WTC11 (cell line): Measurements from ENCODE around the gene FALEC. TPM values are rescaled to one million over a fixed set of nuclear protein-coding genes. Genes with fewer than 3 reads are reported as not detected.

Experiments
- ATAC-seq: fragments of 200-7000 bp; cut with Tn5 transposase; 2 replicates; pipeline ENCODE4 v1.10.0; 2021; ENCODE audit warnings: mild to moderate bottlenecking, moderate library complexity
- CTCF ChIA-PET: fragments of 300-600 bp; sonication (Branson Sonifier 250); formaldehyde crosslinking; loops from one replicate; lab custom pipeline; 2021; ENCODE audit warnings: antibody characterized with exemption; lab: Charles Lee
- POLR2A ChIA-PET: fragments of 350-600 bp; sonication (Branson Sonifier 250); formaldehyde crosslinking; loops from one replicate; lab custom pipeline; 2021; ENCODE audit warnings: antibody characterized with exemption; lab: Charles Lee
- DNase-seq: peaks from one replicate; pipeline ENCODE4 v3.0.0; 2021; ENCODE audit warnings: low spot score
- H3K27ac Mint-ChIP-seq: 2 replicates; pipeline ENCODE4 v1.8.0; 2021; ENCODE audit warnings: mixed read lengths
- H3K27me3 Mint-ChIP-seq: 2 replicates; pipeline ENCODE4 v1.8.0; 2021; ENCODE audit warnings: low read depth, mild to moderate bottlenecking, moderate library complexity, mixed read lengths
- H3K36me3 Mint-ChIP-seq: 2 replicates; pipeline ENCODE4 v1.8.0; 2021; ENCODE audit warnings: mixed read lengths
- H3K4me1 Mint-ChIP-seq: 2 replicates; pipeline ENCODE4 v1.8.0; 2022; ENCODE audit warnings: mixed read lengths
- H3K4me3 Mint-ChIP-seq: 2 replicates; pipeline ENCODE4 v1.8.0; 2021; ENCODE audit warnings: mild to moderate bottlenecking, moderate library complexity, mixed read lengths
- H3K9me3 Mint-ChIP-seq: 2 replicates; pipeline ENCODE4 v1.8.0; 2021; ENCODE audit warnings: mixed read lengths
- CREM ChIP-seq: sonication (generic); formaldehyde crosslinking; IDR thresholded peaks from 2 replicates; pipeline ENCODE4 v1.8.1; 2022; ENCODE audit warnings: mild to moderate bottlenecking, missing genetic modification reagents, moderate library complexity
- ETV6 ChIP-seq: sonication (generic); formaldehyde crosslinking; IDR thresholded peaks from 2 replicates; pipeline ENCODE4 v1.8.1; 2022; ENCODE audit warnings: mild to moderate bottlenecking, missing genetic modification reagents
- GRHL2 ChIP-seq: fragments of 250-450 bp; sonication (Bioruptor Pico); IDR thresholded peaks from 2 replicates; pipeline ENCODE4 v1.8.0; 2022; ENCODE audit warnings: mild to moderate bottlenecking, moderate library complexity; ENCODE audit not compliant: insufficient replicate concordance, severe bottlenecking
- JUN ChIP-seq: sonication (generic); formaldehyde crosslinking; IDR thresholded peaks from 2 replicates; pipeline ENCODE4 v1.8.0; 2023; ENCODE audit warnings: mild to moderate bottlenecking, missing genetic modification reagents
- NFATC4 ChIP-seq: fragments of 250-450 bp; sonication (Bioruptor Pico); IDR thresholded peaks from 2 replicates; pipeline ENCODE4 v1.9.0; 2021; ENCODE audit warnings: mild to moderate bottlenecking
- RELA ChIP-seq: sonication (generic); formaldehyde crosslinking; IDR thresholded peaks from 2 replicates; pipeline ENCODE4 v1.8.1; 2022; ENCODE audit warnings: missing genetic modification reagents, mild to moderate bottlenecking, borderline replicate concordance
- ZNF219 ChIP-seq: sonication (generic); formaldehyde crosslinking; IDR thresholded peaks from 2 replicates; pipeline ENCODE4 v1.8.0; 2023; ENCODE audit warnings: missing genetic modification reagents, mild to moderate bottlenecking, borderline replicate concordance
- ZNF232 ChIP-seq: sonication (generic); formaldehyde crosslinking; IDR thresholded peaks from 2 replicates; pipeline ENCODE4 v1.8.0; 2022; ENCODE audit warnings: mild to moderate bottlenecking, missing genetic modification reagents
- ZNF263 ChIP-seq: sonication (generic); formaldehyde crosslinking; IDR thresholded peaks from 2 replicates; pipeline ENCODE4 v1.8.1; 2022; ENCODE audit warnings: low read depth, mild to moderate bottlenecking, moderate library complexity, missing genetic modification reagents
- ZNF396 ChIP-seq: fragments of 250-450 bp; sonication (Bioruptor Pico); IDR thresholded peaks from 2 replicates; pipeline ENCODE4 v1.8.0; 2021; ENCODE audit warnings: mild to moderate bottlenecking, moderate library complexity, borderline replicate concordance
- total RNA-seq: library from RNA; stranded (reverse); gene quantifications from 3 replicates; pipeline ENCODE4 v1.2.3, GENCODE V29; 2021
- TF ChIP-seq, protein P1 (sequence below): sonication (generic); formaldehyde crosslinking; IDR thresholded peaks from 2 replicates; pipeline ENCODE4 v1.8.1; 2023; ENCODE audit warnings: mild to moderate bottlenecking, missing genetic modification reagents, moderate library complexity
- TF ChIP-seq, protein P2 (sequence below): sonication (generic); formaldehyde crosslinking; IDR thresholded peaks from 2 replicates; pipeline ENCODE4 v1.8.1; 2022; ENCODE audit warnings: low read depth, mild to moderate bottlenecking, moderate library complexity, missing genetic modification reagents, borderline replicate concordance
- TF ChIP-seq, protein P3 (sequence below): fragments of 250-450 bp; sonication (Bioruptor Pico); IDR thresholded peaks from 2 replicates; pipeline ENCODE4 v1.9.0; 2021; ENCODE audit warnings: mild to moderate bottlenecking, borderline replicate concordance
- TF ChIP-seq, protein P4 (sequence below): sonication (generic); formaldehyde crosslinking; IDR thresholded peaks from 2 replicates; pipeline ENCODE4 v1.8.0; 2022; ENCODE audit warnings: mild to moderate bottlenecking, missing genetic modification reagents
- TF ChIP-seq, protein P5 (sequence below): fragments of 250-450 bp; sonication (Bioruptor Pico); IDR thresholded peaks from 2 replicates; pipeline ENCODE4 v1.9.0; 2021; ENCODE audit warnings: mild to moderate bottlenecking
- TF ChIP-seq, protein P6 (sequence below): sonication (generic); formaldehyde crosslinking; IDR thresholded peaks from 2 replicates; pipeline ENCODE4 v1.8.1; 2022; ENCODE audit warnings: mild to moderate bottlenecking, missing genetic modification reagents, moderate library complexity, borderline replicate concordance
- TF ChIP-seq, protein P7 (sequence below): fragments of 250-450 bp; sonication (Bioruptor Pico); IDR thresholded peaks from 2 replicates; pipeline ENCODE4 v1.9.0; 2021; ENCODE audit warnings: moderate library complexity, mild to moderate bottlenecking, inconsistent platforms, borderline replicate concordance

FALEC gene
- total RNA-seq, 1 experiment from 2014 or later, result 1.2 TPM

DNA sequence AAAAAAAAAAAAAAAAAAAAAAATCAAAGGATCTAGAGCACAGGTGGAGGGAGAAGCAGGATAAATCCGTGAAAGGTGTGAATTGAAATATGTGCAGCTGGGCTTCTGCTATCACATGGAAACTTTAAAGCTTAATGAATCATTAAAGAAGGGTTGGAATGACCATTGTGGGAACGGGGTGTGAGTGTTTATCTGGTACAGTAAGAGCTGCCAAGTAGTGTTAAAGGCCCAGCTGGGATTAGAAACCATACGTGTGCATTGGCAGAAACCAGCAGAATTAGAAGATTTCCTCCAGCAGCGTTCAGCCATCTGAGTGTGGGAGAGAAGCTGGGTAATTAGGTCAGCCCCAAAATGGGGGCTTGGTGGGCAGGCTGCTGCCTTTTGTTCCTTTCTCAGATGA is 13.5 kb downstream of the FALEC start:
- no peak overlapping the region for H3K4me3 Mint-ChIP-seq
- TF ChIP-seq ZNF263 (CRISPR knock-in tag) (no peak), ETV6 (CRISPR knock-in tag) (no peak), NFATC4 (CRISPR knock-in tag) (no peak), CREM (CRISPR knock-in tag) (no peak), GRHL2 (CRISPR knock-in tag) (no peak), ZNF396 (CRISPR knock-in tag) (no peak), ZNF232 (CRISPR knock-in tag) (no peak), RELA (CRISPR knock-in tag) (no peak)
- TF ChIP-seq, protein P1, sequence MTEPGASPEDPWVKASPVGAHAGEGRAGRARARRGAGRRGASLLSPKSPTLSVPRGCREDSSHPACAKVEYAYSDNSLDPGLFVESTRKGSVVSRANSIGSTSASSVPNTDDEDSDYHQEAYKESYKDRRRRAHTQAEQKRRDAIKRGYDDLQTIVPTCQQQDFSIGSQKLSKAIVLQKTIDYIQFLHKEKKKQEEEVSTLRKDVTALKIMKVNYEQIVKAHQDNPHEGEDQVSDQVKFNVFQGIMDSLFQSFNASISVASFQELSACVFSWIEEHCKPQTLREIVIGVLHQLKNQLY, result no peak
- TF ChIP-seq, protein P2, sequence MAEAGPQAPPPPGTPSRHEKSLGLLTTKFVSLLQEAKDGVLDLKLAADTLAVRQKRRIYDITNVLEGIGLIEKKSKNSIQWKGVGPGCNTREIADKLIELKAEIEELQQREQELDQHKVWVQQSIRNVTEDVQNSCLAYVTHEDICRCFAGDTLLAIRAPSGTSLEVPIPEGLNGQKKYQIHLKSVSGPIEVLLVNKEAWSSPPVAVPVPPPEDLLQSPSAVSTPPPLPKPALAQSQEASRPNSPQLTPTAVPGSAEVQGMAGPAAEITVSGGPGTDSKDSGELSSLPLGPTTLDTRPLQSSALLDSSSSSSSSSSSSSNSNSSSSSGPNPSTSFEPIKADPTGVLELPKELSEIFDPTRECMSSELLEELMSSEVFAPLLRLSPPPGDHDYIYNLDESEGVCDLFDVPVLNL, result no peak
- TF ChIP-seq, protein P3, sequence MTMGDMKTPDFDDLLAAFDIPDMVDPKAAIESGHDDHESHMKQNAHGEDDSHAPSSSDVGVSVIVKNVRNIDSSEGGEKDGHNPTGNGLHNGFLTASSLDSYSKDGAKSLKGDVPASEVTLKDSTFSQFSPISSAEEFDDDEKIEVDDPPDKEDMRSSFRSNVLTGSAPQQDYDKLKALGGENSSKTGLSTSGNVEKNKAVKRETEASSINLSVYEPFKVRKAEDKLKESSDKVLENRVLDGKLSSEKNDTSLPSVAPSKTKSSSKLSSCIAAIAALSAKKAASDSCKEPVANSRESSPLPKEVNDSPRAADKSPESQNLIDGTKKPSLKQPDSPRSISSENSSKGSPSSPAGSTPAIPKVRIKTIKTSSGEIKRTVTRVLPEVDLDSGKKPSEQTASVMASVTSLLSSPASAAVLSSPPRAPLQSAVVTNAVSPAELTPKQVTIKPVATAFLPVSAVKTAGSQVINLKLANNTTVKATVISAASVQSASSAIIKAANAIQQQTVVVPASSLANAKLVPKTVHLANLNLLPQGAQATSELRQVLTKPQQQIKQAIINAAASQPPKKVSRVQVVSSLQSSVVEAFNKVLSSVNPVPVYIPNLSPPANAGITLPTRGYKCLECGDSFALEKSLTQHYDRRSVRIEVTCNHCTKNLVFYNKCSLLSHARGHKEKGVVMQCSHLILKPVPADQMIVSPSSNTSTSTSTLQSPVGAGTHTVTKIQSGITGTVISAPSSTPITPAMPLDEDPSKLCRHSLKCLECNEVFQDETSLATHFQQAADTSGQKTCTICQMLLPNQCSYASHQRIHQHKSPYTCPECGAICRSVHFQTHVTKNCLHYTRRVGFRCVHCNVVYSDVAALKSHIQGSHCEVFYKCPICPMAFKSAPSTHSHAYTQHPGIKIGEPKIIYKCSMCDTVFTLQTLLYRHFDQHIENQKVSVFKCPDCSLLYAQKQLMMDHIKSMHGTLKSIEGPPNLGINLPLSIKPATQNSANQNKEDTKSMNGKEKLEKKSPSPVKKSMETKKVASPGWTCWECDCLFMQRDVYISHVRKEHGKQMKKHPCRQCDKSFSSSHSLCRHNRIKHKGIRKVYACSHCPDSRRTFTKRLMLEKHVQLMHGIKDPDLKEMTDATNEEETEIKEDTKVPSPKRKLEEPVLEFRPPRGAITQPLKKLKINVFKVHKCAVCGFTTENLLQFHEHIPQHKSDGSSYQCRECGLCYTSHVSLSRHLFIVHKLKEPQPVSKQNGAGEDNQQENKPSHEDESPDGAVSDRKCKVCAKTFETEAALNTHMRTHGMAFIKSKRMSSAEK (CRISPR knock-in tag), result no peak
- TF ChIP-seq, protein P4, sequence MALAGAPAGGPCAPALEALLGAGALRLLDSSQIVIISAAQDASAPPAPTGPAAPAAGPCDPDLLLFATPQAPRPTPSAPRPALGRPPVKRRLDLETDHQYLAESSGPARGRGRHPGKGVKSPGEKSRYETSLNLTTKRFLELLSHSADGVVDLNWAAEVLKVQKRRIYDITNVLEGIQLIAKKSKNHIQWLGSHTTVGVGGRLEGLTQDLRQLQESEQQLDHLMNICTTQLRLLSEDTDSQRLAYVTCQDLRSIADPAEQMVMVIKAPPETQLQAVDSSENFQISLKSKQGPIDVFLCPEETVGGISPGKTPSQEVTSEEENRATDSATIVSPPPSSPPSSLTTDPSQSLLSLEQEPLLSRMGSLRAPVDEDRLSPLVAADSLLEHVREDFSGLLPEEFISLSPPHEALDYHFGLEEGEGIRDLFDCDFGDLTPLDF (CRISPR knock-in tag), result no peak
- TF ChIP-seq, protein P5, sequence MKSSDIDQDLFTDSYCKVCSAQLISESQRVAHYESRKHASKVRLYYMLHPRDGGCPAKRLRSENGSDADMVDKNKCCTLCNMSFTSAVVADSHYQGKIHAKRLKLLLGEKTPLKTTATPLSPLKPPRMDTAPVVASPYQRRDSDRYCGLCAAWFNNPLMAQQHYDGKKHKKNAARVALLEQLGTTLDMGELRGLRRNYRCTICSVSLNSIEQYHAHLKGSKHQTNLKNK (CRISPR knock-in tag), result no peak
- TF ChIP-seq, all 79 proteins: peak for 0
- CTCF ChIA-PET, result interaction anchor here (2.5 to 2.7 kb wide), 2 partner anchors 9 to 13 kb away, joined by 8 to 9 read pairs; partner anchors contain the start of gene FALEC
- ATAC-seq, result no peak
- H3K27me3 Mint-ChIP-seq, result no peaks in the 10 kb centered on the region
- no peak for DNase-seq
- POLR2A ChIA-PET, result no interaction called here
- peaks cover 2% of the 10 kb centered on the region; the same call in 1 of the 2 replicates for H3K4me1 Mint-ChIP-seq
- no peaks in the 10 kb centered on the region for H3K36me3 Mint-ChIP-seq
- no peak overlapping the region for H3K27ac Mint-ChIP-seq
- H3K9me3 Mint-ChIP-seq, result no peaks in the 10 kb centered on the region

DNA sequence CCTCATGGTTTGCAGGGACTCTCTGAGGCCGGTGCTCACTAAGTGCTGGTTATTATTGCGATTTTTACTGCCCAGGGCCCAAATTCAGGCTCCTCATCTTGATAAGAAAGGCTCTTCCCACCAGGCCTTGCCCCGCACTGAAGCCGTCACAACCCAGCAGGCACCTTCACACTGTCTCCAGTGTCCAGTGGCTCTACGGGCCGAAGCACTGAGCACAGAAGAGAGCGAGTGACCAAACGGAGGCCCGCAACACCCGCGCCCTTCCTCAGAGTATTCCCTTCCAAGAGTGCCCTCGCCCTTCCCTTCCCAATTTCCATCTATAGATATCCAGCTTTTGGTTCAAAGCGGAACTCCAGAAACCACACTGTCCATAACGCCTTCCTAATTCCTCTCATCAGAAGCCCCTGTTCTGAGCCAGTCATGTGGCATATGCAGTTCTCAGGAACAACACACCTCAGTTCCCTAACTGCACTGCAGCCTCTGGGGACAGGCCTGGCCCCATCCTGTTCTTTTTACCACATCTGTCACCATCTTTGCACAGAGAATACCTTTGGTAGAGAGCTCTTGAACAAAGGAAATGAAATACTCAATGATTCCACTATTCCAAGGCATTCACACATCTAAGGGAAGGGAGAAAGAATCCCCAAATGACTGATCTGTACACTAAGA is 15.1 kb downstream of the FALEC start:
- Mint-ChIP-seq H3K4me1 (peaks cover 2% of the 10 kb centered on the region; the same call in 1 of the 2 replicates), H3K9me3 (no peaks in the 10 kb centered on the region), H3K27me3 (no peaks in the 10 kb centered on the region), H3K36me3 (no peaks in the 10 kb centered on the region), H3K4me3 (no peak overlapping the region), H3K27ac (no peak overlapping the region)
- ChIA-PET CTCF (interaction anchor here (8.4 to 8.6 kb wide), 2 partner anchors 13 to 21 kb away, joined by 124 to 139 read pairs; partner anchors contain the start of genes ADAMTSL4 and FALEC), POLR2A (no interaction called here)
- DNase-seq (no peak), ATAC-seq (no peak)
- TF ChIP-seq ETV6 (CRISPR knock-in tag) (no peak), ZNF219 (CRISPR knock-in tag) (no peak), JUN (CRISPR knock-in tag) (no peak)
- TF ChIP-seq, protein P3 (CRISPR knock-in tag), result no peak
- TF ChIP-seq, protein P6, sequence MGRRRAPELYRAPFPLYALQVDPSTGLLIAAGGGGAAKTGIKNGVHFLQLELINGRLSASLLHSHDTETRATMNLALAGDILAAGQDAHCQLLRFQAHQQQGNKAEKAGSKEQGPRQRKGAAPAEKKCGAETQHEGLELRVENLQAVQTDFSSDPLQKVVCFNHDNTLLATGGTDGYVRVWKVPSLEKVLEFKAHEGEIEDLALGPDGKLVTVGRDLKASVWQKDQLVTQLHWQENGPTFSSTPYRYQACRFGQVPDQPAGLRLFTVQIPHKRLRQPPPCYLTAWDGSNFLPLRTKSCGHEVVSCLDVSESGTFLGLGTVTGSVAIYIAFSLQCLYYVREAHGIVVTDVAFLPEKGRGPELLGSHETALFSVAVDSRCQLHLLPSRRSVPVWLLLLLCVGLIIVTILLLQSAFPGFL (CRISPR knock-in tag), result no peak
- TF ChIP-seq, protein P7, sequence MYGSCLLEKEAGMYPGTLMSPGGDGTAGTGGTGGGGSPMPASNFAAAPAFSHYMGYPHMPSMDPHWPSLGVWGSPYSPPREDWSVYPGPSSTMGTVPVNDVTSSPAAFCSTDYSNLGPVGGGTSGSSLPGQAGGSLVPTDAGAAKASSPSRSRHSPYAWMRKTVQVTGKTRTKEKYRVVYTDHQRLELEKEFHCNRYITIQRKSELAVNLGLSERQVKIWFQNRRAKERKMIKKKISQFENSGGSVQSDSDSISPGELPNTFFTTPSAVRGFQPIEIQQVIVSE, result no peak
- TF ChIP-seq, protein P4 (CRISPR knock-in tag), result no peak
